NCI-H1092 treated with DMSO at 0.1 percent for 48 hours (cell line): Measurements from ENCODE around the gene DMGDH.

Source experiments
- DNase-seq: peaks from one replicate; lab custom pipeline; 2025; lab: John Stamatoyannopoulos, UW

Gene DMGDH

GRCh38 chr5:78974011-78974410 lies 95.5 kb downstream of the DMGDH start:
- DNase-seq, result no peak

GRCh38 chr5:78972654-78973428 lies 96.6 kb downstream of the DMGDH start:
- peak; percentile 75 for DNase-seq

DNA sequence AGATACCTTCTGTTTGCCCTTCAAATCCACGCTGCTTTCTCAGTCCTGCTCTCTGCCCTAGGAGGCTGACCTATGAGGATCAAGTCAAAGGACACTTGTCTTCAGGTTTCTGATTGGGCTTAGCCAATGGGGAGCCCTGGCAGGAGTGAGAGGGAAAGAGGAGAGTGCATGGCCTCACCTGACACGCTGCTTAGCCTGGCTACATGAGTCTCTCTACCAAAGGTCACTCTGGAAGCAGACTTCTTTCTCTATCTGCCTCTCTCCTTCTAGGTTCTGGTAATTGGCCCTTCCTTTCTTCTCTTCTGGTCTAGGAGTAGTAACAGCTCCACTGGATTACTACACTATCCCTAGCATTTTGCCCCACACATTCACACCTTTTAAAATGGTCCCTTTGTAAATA lies 97.5 kb downstream of the DMGDH start:
- no peak for DNase-seq

- no peak for DNase-seq
Measured at GRCh38 chr5:78968781-78969180, 100.7 kb downstream of the DMGDH start.

DNA sequence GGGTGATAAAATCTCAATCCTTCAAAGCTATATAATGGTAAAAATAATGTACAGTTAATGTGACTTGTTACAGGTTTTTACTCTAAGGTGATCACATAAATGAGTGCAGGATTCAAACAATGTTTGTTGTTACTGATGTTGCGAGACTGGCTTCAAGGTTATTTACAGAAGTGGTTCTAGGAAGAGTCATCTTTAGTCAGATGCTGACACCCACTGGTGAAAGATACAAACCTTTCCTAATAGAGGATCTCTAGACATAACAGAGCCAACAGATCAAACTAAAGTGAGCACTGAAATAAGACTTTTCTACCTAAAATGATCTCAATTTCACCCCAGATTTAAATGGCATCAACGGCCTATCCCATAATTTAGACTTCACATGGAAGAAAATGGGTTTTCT lies 104.6 kb downstream of the DMGDH start:
- peak; percentile 42 for DNase-seq

DNA sequence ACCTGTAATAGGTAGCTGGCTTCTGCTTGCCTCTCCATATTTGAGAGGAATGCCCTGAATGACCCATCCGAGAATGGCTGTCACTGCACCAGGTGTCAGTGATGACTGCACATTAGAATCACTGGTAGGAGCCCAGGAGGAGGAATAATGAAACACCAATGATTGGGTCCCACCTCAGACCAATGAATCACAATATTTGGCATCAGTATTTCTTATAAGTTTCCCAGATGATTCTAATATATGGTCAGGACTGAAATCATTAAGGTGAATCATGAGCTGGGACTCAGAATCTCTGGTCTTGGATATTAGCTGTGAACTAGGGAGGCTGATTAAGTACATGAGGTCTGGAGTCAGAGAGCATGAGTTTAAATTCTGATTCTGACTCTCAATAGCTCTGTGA lies 107.7 kb downstream of the DMGDH start:
- no peak for DNase-seq

- DNase-seq, result no peak
Measured at GRCh38 chr5:78959767-78960166, 109.7 kb downstream of the DMGDH start.

- no peak for DNase-seq
Measured at GRCh38 chr5:78958672-78959445, 110.6 kb downstream of the DMGDH start.

- no peak for DNase-seq
Measured at GRCh38 chr5:78956901-78957300, 112.6 kb downstream of the DMGDH start.

DNA sequence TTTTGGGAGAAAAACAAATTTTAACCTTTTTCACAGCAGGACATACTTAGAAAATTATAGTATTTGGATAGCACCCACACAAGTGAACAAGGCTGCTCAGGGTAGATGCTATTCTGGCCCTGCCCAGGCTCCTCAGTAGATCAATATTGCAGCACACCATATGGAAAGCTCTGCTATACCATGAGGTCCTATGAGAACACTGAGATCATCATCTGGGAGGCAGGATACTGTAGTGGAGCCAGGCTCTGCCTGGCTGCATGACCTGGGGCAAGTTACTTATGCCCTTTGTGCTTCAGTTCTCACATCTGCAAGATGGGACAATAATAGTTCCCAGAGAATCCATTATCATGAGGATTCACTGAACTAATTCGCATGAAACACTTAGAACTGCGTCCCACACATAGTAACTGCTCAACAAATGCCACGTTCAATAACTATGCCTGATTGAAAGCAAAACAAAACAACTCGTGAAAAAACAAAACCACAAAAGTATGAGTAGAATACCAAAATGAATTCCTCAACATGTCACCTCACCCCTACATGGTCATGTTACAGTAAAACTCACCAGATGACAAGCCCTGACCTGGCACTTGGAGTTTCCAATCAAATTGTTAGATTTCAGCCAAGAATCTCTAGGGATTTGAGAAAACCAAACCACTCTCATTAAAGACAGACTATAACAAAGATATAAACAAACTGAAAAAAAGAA lies 116.2 kb downstream of the DMGDH start:
- no peak for DNase-seq
